ENCODE measurements around the gene MACROD2.

The MACROD2 gene

DNA sequence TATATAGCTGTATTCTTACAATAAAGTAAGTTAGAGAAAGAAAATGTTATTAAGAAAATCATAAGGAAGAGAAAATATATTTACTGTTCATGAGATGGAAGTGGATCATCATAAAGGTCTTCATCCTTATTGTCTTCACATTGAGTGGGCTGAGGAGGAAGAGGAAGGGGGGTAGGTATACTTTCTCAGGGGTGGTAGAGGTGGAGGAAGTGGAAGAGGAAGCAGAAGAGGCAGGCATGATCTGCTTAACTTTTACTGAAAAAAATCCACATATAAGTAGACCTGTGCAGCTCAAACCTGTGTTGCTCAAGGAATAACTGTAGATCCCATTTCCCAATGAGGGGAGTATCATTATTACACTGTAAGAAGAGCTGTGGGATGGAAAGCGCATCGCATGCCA, 1863.7 kb downstream of the MACROD2 start:
- no peaks in the 10 kb centered on the region; the same call in 1 of the 2 replicates for H3K9me2 ChIP-seq (replicated peaks; ENCODE audit: insufficient read depth, low read length)
- H3K4me2 ChIP-seq (ENCODE audit: low read depth, low read length, poor library complexity, severe bottlenecking), result no peak overlapping the region
- no peaks in the 10 kb centered on the region for H3K27me3 ChIP-seq (ENCODE audit: low read length)
- no peaks in the 10 kb centered on the region for H3K79me2 ChIP-seq (ENCODE audit: insufficient read depth, low read length)
- H2AFZ ChIP-seq (ENCODE audit: low read depth, low read length, severe bottlenecking), result no peak overlapping the region
- H3K36me3 ChIP-seq (ENCODE audit: low read length), result no peaks in the 10 kb centered on the region
- no peak overlapping the region for H3K9ac ChIP-seq (ENCODE audit: low read length)
- H3K27ac ChIP-seq (ENCODE audit: low read depth, low read length), result no peak overlapping the region
- H3F3A ChIP-seq (ENCODE audit: insufficient read depth), result no peaks in the 10 kb centered on the region
- no peaks in the 10 kb centered on the region for H3K9me3 ChIP-seq (ENCODE audit: insufficient read depth, low read length)
- H3K4me3 ChIP-seq (ENCODE audit: insufficient read depth, low read length, poor library complexity, severe bottlenecking), result no peak overlapping the region
- TF ChIP-seq EZH2phosphoT487 (conservative IDR thresholded peaks at IDR 0.05; ENCODE audit: low read length) (no peak), CTCF (IDR thresholded peaks at IDR 0.05; ENCODE audit: insufficient read depth, low read length, poor library complexity, severe bottlenecking) (no peak)
- H4K20me1 ChIP-seq (ENCODE audit: low read depth, low read length), result no peaks in the 10 kb centered on the region

DNA sequence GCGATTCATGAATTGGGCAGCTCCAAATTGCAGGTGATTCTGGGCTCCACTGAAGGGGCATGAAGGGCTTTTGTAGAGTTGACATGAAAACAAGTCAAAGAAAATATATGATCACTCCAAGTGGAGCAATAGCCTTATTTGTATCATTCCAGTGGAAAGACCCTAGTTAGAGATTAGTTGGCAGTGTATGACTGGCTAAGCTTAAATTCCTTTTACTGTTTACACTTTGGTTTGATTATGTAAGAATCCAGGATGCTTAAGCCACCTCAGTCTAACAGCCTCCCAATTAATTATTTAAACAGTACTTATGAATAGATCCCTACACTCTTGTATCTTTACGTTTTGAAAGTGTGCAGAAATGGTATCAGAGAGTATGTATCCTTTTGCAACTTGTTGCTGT, 1865.5 kb downstream of the MACROD2 start:
- Histone ChIP-seq H3K4me2 (ENCODE audit: low read depth, low read length, poor library complexity, severe bottlenecking) (no peak overlapping the region), H3K9me2 (replicated peaks; ENCODE audit: insufficient read depth, low read length) (no peaks in the 10 kb centered on the region; the same call in 1 of the 2 replicates), H3K36me3 (ENCODE audit: low read length) (no peaks in the 10 kb centered on the region), H3K4me3 (ENCODE audit: insufficient read depth, low read length, poor library complexity, severe bottlenecking) (no peak overlapping the region), H3K9ac (ENCODE audit: low read length) (no peak overlapping the region), H4K20me1 (ENCODE audit: low read depth, low read length) (no peaks in the 10 kb centered on the region), H3K27me3 (ENCODE audit: low read length) (no peaks in the 10 kb centered on the region), H2AFZ (ENCODE audit: low read depth, low read length, severe bottlenecking) (no peak overlapping the region), H3K9me3 (ENCODE audit: insufficient read depth, low read length) (no peaks in the 10 kb centered on the region), H3K27ac (ENCODE audit: low read depth, low read length) (no peak overlapping the region), H3K79me2 (ENCODE audit: insufficient read depth, low read length) (no peaks in the 10 kb centered on the region), H3F3A (ENCODE audit: insufficient read depth) (no peaks in the 10 kb centered on the region)
- no peak for TF ChIP-seq EZH2phosphoT487 (conservative IDR thresholded peaks at IDR 0.05; ENCODE audit: low read length)
- TF ChIP-seq CTCF (IDR thresholded peaks at IDR 0.05; ENCODE audit: insufficient read depth, low read length, poor library complexity, severe bottlenecking), result no peak

GRCh38 chr20:15862178-15862577, 1866.9 kb downstream of the MACROD2 start:
- H3K4me3 ChIP-seq (ENCODE audit: insufficient read depth, low read length, poor library complexity, severe bottlenecking), result no peak overlapping the region
- no peaks in the 10 kb centered on the region for H3K9me3 ChIP-seq (ENCODE audit: insufficient read depth, low read length)
- H3K36me3 ChIP-seq (ENCODE audit: low read length), result no peaks in the 10 kb centered on the region
- H3F3A ChIP-seq (ENCODE audit: insufficient read depth), result no peaks in the 10 kb centered on the region
- no peaks in the 10 kb centered on the region for H3K79me2 ChIP-seq (ENCODE audit: insufficient read depth, low read length)
- no peak overlapping the region for H3K27ac ChIP-seq (ENCODE audit: low read depth, low read length)
- no peaks in the 10 kb centered on the region for H3K27me3 ChIP-seq (ENCODE audit: low read length)
- no peak overlapping the region for H3K9ac ChIP-seq (ENCODE audit: low read length)
- no peaks in the 10 kb centered on the region for H4K20me1 ChIP-seq (ENCODE audit: low read depth, low read length)
- H3K4me2 ChIP-seq (ENCODE audit: low read depth, low read length, poor library complexity, severe bottlenecking), result no peak overlapping the region
- no peaks in the 10 kb centered on the region; the same call in 1 of the 2 replicates for H3K9me2 ChIP-seq (replicated peaks; ENCODE audit: insufficient read depth, low read length)
- H2AFZ ChIP-seq (ENCODE audit: low read depth, low read length, severe bottlenecking), result no peak overlapping the region
- TF ChIP-seq CTCF (IDR thresholded peaks at IDR 0.05; ENCODE audit: insufficient read depth, low read length, poor library complexity, severe bottlenecking), result no peak
- no peak for TF ChIP-seq EZH2phosphoT487 (conservative IDR thresholded peaks at IDR 0.05; ENCODE audit: low read length)
